GM12878 (cell line): ENCODE data around the gene SLC2A5. TPM values are rescaled to one million over a fixed set of nuclear protein-coding genes. Genes with fewer than 3 reads are reported as not detected.

Experiments
- ATAC-seq: fragments of 200-7000 bp; cut with Tn5 transposase; 3 replicates; pipeline ENCODE4 v1.9.1; 2020; ENCODE audit warnings: mild to moderate bottlenecking, moderate library complexity
- BruUV-seq: library from RNA; stranded (reverse); fragments of 400-500 nt; replicated peaks from 2 replicates; lab custom pipeline; 2021; lab: Mats Ljungman, UMichigan
- CTCF ChIA-PET: fragments of 300-600 bp; sonication (Branson Sonifier 250); formaldehyde crosslinking; extraction: SDS; loops from one replicate; lab custom pipeline; 2021; ENCODE audit warnings: inconsistent platforms; lab: Yijun Ruan, JAX
- POLR2A ChIA-PET: fragments of 350-600 bp; formaldehyde crosslinking; extraction: SDS; loops from one replicate; lab custom pipeline; 2021; ENCODE audit warnings: inconsistent platforms; lab: Charles Lee
- RAD21 ChIA-PET: fragments of 300-600 bp; sonication (Branson Sonifier 250); formaldehyde crosslinking; loops from one replicate; lab custom pipeline; 2023; ENCODE audit warnings: antibody characterized with exemption; ENCODE audit not compliant: unreplicated experiment; lab: Charles Lee
- SMC1A ChIA-PET: fragments of 300-600 bp; sonication (Branson Sonifier 250); formaldehyde crosslinking; loops from one replicate; lab custom pipeline; 2023; ENCODE audit not compliant: unreplicated experiment, uncharacterized antibody; lab: Charles Lee
- DNase-seq: peaks from one replicate; pipeline ENCODE4 v3.0.0-alpha.2; 2011; ENCODE audit warnings: low read depth, low spot score
- FAIRE-seq: peaks from 3 replicates; lab custom pipeline; 2011; peaks lifted over from hg19 to GRCh38; lab: Jason Lieb, UNC
- H2AFZ ChIP-seq: 2 replicates; pipeline ENCODE4 v1.6.0; 2011; ENCODE audit warnings: low read depth, low read length, control low read depth; ENCODE audit not compliant: control insufficient read depth
- H3K27ac ChIP-seq: 2 replicates; pipeline ENCODE4 v1.5.1; 2011; ENCODE audit warnings: control low read depth; ENCODE audit not compliant: control insufficient read depth, insufficient read depth
- H3K27me3 ChIP-seq, 2 experiments: replicated peaks in 1 of 2; 2 replicates each; pipeline versions ENCODE4 v1.6.0 to v1.6.1; 2011; ENCODE audit warnings: low read length in 1 of 2; ENCODE audit not compliant: control insufficient read depth in 2 of 2, insufficient read depth in 2 of 2
- H3K36me3 ChIP-seq, 2 experiments: 2 replicates each; pipeline ENCODE4 v1.5.1; 2011; ENCODE audit warnings: low read length in 1 of 2; ENCODE audit not compliant: control insufficient read depth in 2 of 2, insufficient read depth in 2 of 2
- H3K4me1 ChIP-seq: 2 replicates; pipeline ENCODE4 v1.6.1; 2011; ENCODE audit warnings: mild to moderate bottlenecking, low read length, moderate library complexity, mixed read lengths; ENCODE audit not compliant: control insufficient read depth, insufficient read depth
- H3K4me2 ChIP-seq: 2 replicates; pipeline ENCODE4 v1.6.0; 2011; ENCODE audit warnings: control low read depth; ENCODE audit not compliant: control insufficient read depth, insufficient read depth
- H3K4me3 ChIP-seq: fragments of 200-600 bp; sonication (generic); 2 replicates; pipeline ENCODE4 v1.5.1; 2016
- H3K79me2 ChIP-seq: 2 replicates; pipeline ENCODE4 v1.6.0; 2011; ENCODE audit warnings: low read length; ENCODE audit not compliant: control insufficient read depth, insufficient read depth
- H3K9ac ChIP-seq: 2 replicates; pipeline ENCODE4 v1.8.0; 2011; ENCODE audit warnings: low read length, control low read depth, mixed read lengths; ENCODE audit not compliant: control insufficient read depth, insufficient read depth
- H3K9me3 ChIP-seq: replicated peaks from 3 replicates; pipeline ENCODE4 v1.5.1; 2011; ENCODE audit warnings: mild to moderate bottlenecking, low read length; ENCODE audit not compliant: control insufficient read depth, insufficient read depth
- H4K20me1 ChIP-seq: 2 replicates; pipeline ENCODE4 v1.6.0; 2011; ENCODE audit not compliant: control insufficient read depth, insufficient read depth
- MYB ChIP-seq: fragments of 150-350 bp; IDR thresholded peaks from 2 replicates; pipeline ENCODE4 v1.6.1; 2014; ENCODE audit warnings: mild to moderate bottlenecking, low read depth, low read length, borderline replicate concordance
- RBBP5 ChIP-seq: fragments of 200-600 bp; sonication (generic); conservative IDR thresholded peaks from 2 replicates; pipeline ENCODE4 v1.6.1; 2016
- SUPT20H ChIP-seq: IDR thresholded peaks from 2 replicates; pipeline ENCODE4 v1.6.1; 2011; ENCODE audit warnings: low read depth, mild to moderate bottlenecking, low read length, moderate library complexity, borderline replicate concordance; ENCODE audit not compliant: control insufficient read depth
- YY1 ChIP-seq: IDR thresholded peaks from 2 replicates; pipeline ENCODE4 v1.6.1; 2011; ENCODE audit warnings: low read depth, mild to moderate bottlenecking, low read length
- WGBS: methylation state at CpG from one replicate; pipeline ENCODE4 v1.1.6; 2016; ENCODE audit warnings: low lambda C conversion rate; ENCODE audit not compliant: insufficient replicate concordance, insufficient coverage; ENCODE audit errors: missing lambda C conversion rate; 5-methylcytosine and 5-hydroxymethylcytosine counted together
- in situ Hi-C: fragments of 300-500 bp; cut with MboI; formaldehyde crosslinking; loops from 9 replicates; pipeline ENCODE4 v1.14.3; 2018; ENCODE audit warnings: mixed read lengths
- intact Hi-C: fragments of 100-400 bp; cut with micrococcal nuclease; formaldehyde crosslinking; loops from one replicate; pipeline ENCODE4 v1.14.2; 2022; ENCODE audit not compliant: unreplicated experiment
- polyA plus RNA-seq, 11 experiments: library from polyadenylated mRNA; depleted of rRNA in 4 of 11; unstranded in 6 of 11; stranded (reverse) in 5 of 11; fragments of >200 nt; fragmentation: Nextera tagmentation in 4 of 11; fragmentation: Illumina TruSeq in 1 of 11; extraction: Ambion mirVana in 4 of 11; extraction: Trizol in 1 of 11; gene quantifications; 1 replicate in 1 of 11; 2 replicates in 10 of 11; pipeline versions ENCODE4 v1.2.1 to v1.2.3, GENCODE V29; 2011 to 2016; ENCODE audit warnings: inconsistent platforms in 2 of 11, missing spikeins in 2 of 11, low read depth in 1 of 11
- total RNA-seq, 4 experiments: library from RNA; depleted of rRNA in 3 of 4; stranded (reverse); fragments of >200 nt in 3 of 4; fragmentation: Illumina TruSeq in 1 of 4; extraction: Trizol in 1 of 4; gene quantifications; 2 replicates each; pipeline versions ENCODE4 v1.2.1 to v1.2.3, GENCODE V29; 2013 to 2021
- TF ChIP-seq, protein P1 (sequence below), 3 experiments: IDR thresholded peaks in 2 of 3; conservative IDR thresholded peaks in 1 of 3; 2 replicates each; pipeline ENCODE4 v1.5.1; 2011; ENCODE audit warnings: low read depth in 3 of 3, low read length in 3 of 3, mild to moderate bottlenecking in 3 of 3, control low read depth in 2 of 3, moderate library complexity in 2 of 3, inconsistent platforms in 1 of 3, mixed read lengths in 1 of 3; ENCODE audit not compliant: control insufficient read depth in 2 of 3, insufficient read depth in 1 of 3; ENCODE audit errors: extremely low read depth in 1 of 3

Gene SLC2A5
- total and polyA plus RNA-seq, 10 of the 15 experiments (the other 5 are each of a cell fraction or from before 2014, with no cell fraction given): 4.5 to 76.6 (median 23.9) TPM

DNA sequence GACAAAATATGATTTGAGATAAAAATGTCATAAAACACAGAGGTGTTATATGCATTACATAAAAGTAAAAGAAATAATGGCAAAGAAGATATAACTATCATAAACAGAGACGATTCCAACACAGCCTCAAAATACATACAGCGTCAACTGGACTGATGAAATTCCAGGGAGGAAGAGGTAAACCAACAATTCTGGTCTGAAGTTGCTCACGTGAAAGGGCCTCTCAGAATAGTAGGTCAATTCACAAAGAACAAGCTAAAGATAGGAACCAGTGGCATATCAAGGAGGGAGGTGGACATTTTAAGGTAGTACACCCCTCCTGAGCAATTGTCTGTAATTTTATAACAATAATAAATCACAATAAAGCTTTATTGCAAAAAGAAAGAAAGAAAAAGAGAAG lies 18.6 kb downstream of the SLC2A5 start:
- no peak for TF ChIP-seq YY1
- TF ChIP-seq, all 136 proteins: peak for 0
- Histone ChIP-seq H3K36me3 (peaks cover 2 to 20% of the 10 kb centered on the region in 2 experiments; a peak in 3 of 4 replicates), H3K79me2 (no peaks in the 10 kb centered on the region), H3K4me3 (no peak overlapping the region), H3K9ac (no peak overlapping the region), H4K20me1 (no peaks in the 10 kb centered on the region), H3K4me1 (no peaks in the 10 kb centered on the region), H3K27me3 (no peaks in the 10 kb centered on the region), H3K9me3 (no peaks in the 10 kb centered on the region), H2AFZ (no peak overlapping the region), H3K4me2 (no peak overlapping the region), H3K27ac (no peak overlapping the region)
- CTCF ChIA-PET: interaction anchor here (1.0 kb wide), 1 partner anchor 11 kb away, joined by 3 read pairs; no protein-coding TSS in a partner anchor
- intact Hi-C loops: no loop called here
- SMC1A ChIA-PET: interaction anchor here (0.6 to 1.8 kb wide), 7 partner anchors 9 to 1033 kb away, joined by 3 to 5 read pairs (median 3); no protein-coding TSS in a partner anchor
- DNase-seq (no peak), FAIRE-seq (no peak), ATAC-seq (no peak)
- in situ Hi-C loops: no loop called here
- POLR2A ChIA-PET: interaction anchor here (1.0 to 1.4 kb wide), 2 partner anchors 11 to 13 kb away, joined by 3 read pairs; no protein-coding TSS in a partner anchor
- RAD21 ChIA-PET: interaction anchor here (0.6 kb wide), 1 partner anchor 17 kb away, joined by 5 read pairs; no protein-coding TSS in a partner anchor
- whole genome bisulfite sequencing: 59% methylated on average over 3 of the region's 3 CpGs
- no TSS peak for BruUV-seq

- ChIA-PET CTCF (interaction anchor here (1.0 to 2.1 kb wide), 4 partner anchors 16 to 85 kb away, joined by 3 to 11 read pairs (median 4); no protein-coding TSS in a partner anchor), RAD21 (no interaction called here), POLR2A (interaction anchor here (1.2 to 1.5 kb wide), 2 partner anchors 9 to 11 kb away, joined by 4 read pairs; no protein-coding TSS in a partner anchor), SMC1A (interaction anchor here (1.0 to 1.2 kb wide), 2 partner anchors 11 to 44 kb away, joined by 3 read pairs; no protein-coding TSS in a partner anchor)
- no peaks in the 10 kb centered on the region for H3K9me3 ChIP-seq
- H3K27ac ChIP-seq: no peak overlapping the region
- TF ChIP-seq, protein P1, sequence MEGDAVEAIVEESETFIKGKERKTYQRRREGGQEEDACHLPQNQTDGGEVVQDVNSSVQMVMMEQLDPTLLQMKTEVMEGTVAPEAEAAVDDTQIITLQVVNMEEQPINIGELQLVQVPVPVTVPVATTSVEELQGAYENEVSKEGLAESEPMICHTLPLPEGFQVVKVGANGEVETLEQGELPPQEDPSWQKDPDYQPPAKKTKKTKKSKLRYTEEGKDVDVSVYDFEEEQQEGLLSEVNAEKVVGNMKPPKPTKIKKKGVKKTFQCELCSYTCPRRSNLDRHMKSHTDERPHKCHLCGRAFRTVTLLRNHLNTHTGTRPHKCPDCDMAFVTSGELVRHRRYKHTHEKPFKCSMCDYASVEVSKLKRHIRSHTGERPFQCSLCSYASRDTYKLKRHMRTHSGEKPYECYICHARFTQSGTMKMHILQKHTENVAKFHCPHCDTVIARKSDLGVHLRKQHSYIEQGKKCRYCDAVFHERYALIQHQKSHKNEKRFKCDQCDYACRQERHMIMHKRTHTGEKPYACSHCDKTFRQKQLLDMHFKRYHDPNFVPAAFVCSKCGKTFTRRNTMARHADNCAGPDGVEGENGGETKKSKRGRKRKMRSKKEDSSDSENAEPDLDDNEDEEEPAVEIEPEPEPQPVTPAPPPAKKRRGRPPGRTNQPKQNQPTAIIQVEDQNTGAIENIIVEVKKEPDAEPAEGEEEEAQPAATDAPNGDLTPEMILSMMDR (IDR thresholded peaks at IDR 0.05 in 2 of 3, conservative IDR thresholded peaks at IDR 0.05 in 1 of 3; ENCODE audit: control insufficient read depth in 2 of 3, extremely low read depth in 1 of 3, insufficient read depth in 1 of 3, low read depth in 3 of 3, low read length in 3 of 3): no peak
- no peak for TF ChIP-seq MYB
- no peak for TF ChIP-seq RBBP5
- no peak for TF ChIP-seq SUPT20H
- H3K4me1 ChIP-seq: no peaks in the 10 kb centered on the region
- H3K79me2 ChIP-seq: no peaks in the 10 kb centered on the region
- no peak for FAIRE-seq
- peaks cover 3 to 19% of the 10 kb centered on the region in 2 experiments; a peak in 3 of 4 replicates for H3K36me3 ChIP-seq
- H3K9ac ChIP-seq: no peak overlapping the region
- in situ Hi-C loops (no loop called here), intact Hi-C loops (no loop called here)
- no peaks in the 10 kb centered on the region for H4K20me1 ChIP-seq
- no peak for ATAC-seq
- no peak overlapping the region for H2AFZ ChIP-seq
- BruUV-seq: no TSS peak
- no peak for DNase-seq
- H3K4me3 ChIP-seq: no peak overlapping the region
- H3K27me3 ChIP-seq: no peaks in the 10 kb centered on the region
- 73% methylated on average over 7 of the region's 7 CpGs for WGBS
- H3K4me2 ChIP-seq: no peak overlapping the region
Observed at GRCh38 chr1:9048551-9048950, 20.9 kb downstream of the SLC2A5 start.
